Liver (tissue), 3 donors: ENCODE measurements around the gene RNF225.

Experiments used
- CTCF ChIP-seq: fragments of 150-350 bp; IDR thresholded peaks from 2 replicates; pipeline ENCODE4 v1.5.1; 2017; ENCODE audit warnings: improper control_type of control experiment, low read depth, low read length; ENCODE audit not compliant: missing input control
- GABPA ChIP-seq, 2 donors: IDR thresholded peaks in 1 of 2; conservative IDR thresholded peaks in 1 of 2; 2 replicates each; pipeline ENCODE4 v1.6.1; 2016; ENCODE audit warnings: antibody characterized with exemption in 2 of 2, mild to moderate bottlenecking in 1 of 2, moderate library complexity in 1 of 2
- JUND ChIP-seq, 2 donors: IDR thresholded peaks; 2 replicates each; pipeline ENCODE4 v1.6.1; 2016; ENCODE audit warnings: antibody characterized with exemption in 2 of 2
- MAX ChIP-seq: IDR thresholded peaks from 2 replicates; pipeline ENCODE4 v1.6.1; 2016; ENCODE audit warnings: antibody characterized with exemption
- NR2F2 ChIP-seq: IDR thresholded peaks from 2 replicates; pipeline ENCODE4 v1.6.1; 2016; ENCODE audit warnings: antibody characterized with exemption
- RAD21 ChIP-seq, 2 donors: IDR thresholded peaks; 2 replicates each; pipeline ENCODE4 v1.6.1; 2016; ENCODE audit warnings: antibody characterized with exemption in 2 of 2, mild to moderate bottlenecking in 2 of 2
- SP1 ChIP-seq: IDR thresholded peaks from 2 replicates; pipeline ENCODE4 v1.6.1; 2018; ENCODE audit warnings: antibody characterized with exemption, mild to moderate bottlenecking
- TAF1 ChIP-seq: conservative IDR thresholded peaks from 2 replicates; pipeline ENCODE4 v1.6.1; 2016; ENCODE audit warnings: antibody characterized with exemption, mild to moderate bottlenecking
- TF ChIP-seq, protein P1 (sequence below): IDR thresholded peaks from 2 replicates; pipeline ENCODE4 v1.6.1; 2016; ENCODE audit warnings: antibody characterized with exemption, mild to moderate bottlenecking
- TF ChIP-seq, protein P2 (sequence below): IDR thresholded peaks from 2 replicates; pipeline ENCODE4 v1.6.1; 2016; ENCODE audit warnings: antibody characterized with exemption
- TF ChIP-seq, protein P3 (sequence below): IDR thresholded peaks from 2 replicates; pipeline ENCODE4 v1.6.1; 2016; ENCODE audit warnings: antibody characterized with exemption
- donor health status: healthy.
- donor health status: healthy.

DNA sequence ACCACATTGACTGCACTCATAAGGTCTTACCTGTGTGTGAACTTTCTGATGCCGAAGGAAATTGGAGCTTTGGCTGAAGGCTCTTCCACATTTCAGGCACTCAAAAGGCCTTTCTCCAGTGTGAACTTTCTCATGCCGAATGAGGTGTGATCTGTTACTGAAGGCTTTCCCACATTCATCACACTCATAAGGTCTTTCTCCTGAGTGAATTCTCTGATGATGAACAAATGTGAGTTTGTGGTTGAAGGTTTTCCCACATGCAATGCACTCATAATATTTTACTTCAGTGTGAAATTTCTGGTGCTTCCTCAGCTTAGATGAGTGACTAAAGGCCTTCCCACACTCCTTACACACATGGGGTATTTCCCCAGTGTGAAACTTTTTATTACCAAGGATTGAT lies 38.8 kb downstream of the RNF225 start:
- TF ChIP-seq JUND (IDR thresholded peaks at IDR 0.05) (no peak), CTCF (no peak), TAF1 (no peak), MAX (no peak), RAD21 (IDR thresholded peaks at IDR 0.05) (no peak), SP1 (no peak), GABPA (IDR thresholded peaks at IDR 0.05 in 1 of 2, conservative IDR thresholded peaks at IDR 0.05 in 1 of 2) (no peak), NR2F2 (no peak)
- TF ChIP-seq, protein P1, sequence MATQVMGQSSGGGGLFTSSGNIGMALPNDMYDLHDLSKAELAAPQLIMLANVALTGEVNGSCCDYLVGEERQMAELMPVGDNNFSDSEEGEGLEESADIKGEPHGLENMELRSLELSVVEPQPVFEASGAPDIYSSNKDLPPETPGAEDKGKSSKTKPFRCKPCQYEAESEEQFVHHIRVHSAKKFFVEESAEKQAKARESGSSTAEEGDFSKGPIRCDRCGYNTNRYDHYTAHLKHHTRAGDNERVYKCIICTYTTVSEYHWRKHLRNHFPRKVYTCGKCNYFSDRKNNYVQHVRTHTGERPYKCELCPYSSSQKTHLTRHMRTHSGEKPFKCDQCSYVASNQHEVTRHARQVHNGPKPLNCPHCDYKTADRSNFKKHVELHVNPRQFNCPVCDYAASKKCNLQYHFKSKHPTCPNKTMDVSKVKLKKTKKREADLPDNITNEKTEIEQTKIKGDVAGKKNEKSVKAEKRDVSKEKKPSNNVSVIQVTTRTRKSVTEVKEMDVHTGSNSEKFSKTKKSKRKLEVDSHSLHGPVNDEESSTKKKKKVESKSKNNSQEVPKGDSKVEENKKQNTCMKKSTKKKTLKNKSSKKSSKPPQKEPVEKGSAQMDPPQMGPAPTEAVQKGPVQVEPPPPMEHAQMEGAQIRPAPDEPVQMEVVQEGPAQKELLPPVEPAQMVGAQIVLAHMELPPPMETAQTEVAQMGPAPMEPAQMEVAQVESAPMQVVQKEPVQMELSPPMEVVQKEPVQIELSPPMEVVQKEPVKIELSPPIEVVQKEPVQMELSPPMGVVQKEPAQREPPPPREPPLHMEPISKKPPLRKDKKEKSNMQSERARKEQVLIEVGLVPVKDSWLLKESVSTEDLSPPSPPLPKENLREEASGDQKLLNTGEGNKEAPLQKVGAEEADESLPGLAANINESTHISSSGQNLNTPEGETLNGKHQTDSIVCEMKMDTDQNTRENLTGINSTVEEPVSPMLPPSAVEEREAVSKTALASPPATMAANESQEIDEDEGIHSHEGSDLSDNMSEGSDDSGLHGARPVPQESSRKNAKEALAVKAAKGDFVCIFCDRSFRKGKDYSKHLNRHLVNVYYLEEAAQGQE: no peak
- TF ChIP-seq, protein P2, sequence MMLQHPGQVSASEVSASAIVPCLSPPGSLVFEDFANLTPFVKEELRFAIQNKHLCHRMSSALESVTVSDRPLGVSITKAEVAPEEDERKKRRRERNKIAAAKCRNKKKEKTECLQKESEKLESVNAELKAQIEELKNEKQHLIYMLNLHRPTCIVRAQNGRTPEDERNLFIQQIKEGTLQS: no peak
- TF ChIP-seq, protein P3, sequence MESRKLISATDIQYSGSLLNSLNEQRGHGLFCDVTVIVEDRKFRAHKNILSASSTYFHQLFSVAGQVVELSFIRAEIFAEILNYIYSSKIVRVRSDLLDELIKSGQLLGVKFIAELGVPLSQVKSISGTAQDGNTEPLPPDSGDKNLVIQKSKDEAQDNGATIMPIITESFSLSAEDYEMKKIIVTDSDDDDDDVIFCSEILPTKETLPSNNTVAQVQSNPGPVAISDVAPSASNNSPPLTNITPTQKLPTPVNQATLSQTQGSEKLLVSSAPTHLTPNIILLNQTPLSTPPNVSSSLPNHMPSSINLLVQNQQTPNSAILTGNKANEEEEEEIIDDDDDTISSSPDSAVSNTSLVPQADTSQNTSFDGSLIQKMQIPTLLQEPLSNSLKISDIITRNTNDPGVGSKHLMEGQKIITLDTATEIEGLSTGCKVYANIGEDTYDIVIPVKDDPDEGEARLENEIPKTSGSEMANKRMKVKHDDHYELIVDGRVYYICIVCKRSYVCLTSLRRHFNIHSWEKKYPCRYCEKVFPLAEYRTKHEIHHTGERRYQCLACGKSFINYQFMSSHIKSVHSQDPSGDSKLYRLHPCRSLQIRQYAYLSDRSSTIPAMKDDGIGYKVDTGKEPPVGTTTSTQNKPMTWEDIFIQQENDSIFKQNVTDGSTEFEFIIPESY: no peak
